ENCODE data around the gene GRK3. TPM values are rescaled to one million over a fixed set of nuclear protein-coding genes. Genes with fewer than 3 reads are reported as not detected.
A peak's percentile ranks its signal among the peaks of the same experiment; 100 is the strongest.
"Not testable (repeated sequence)": the region's sequence is repeated elsewhere in the genome, so short reads cannot be mapped to it uniquely, and the experiment has no call there.

GRK3 gene
- total RNA-seq = 74.9 TPM

GRCh38 chr22:25564320-25564978, at the start of gene GRK3:
TSS of gene GRK3 (plus strand) at chr22:25564675. CDS start at chr22:25565041, 366 bp downstream.
- TF ChIP-seq, protein P1, sequence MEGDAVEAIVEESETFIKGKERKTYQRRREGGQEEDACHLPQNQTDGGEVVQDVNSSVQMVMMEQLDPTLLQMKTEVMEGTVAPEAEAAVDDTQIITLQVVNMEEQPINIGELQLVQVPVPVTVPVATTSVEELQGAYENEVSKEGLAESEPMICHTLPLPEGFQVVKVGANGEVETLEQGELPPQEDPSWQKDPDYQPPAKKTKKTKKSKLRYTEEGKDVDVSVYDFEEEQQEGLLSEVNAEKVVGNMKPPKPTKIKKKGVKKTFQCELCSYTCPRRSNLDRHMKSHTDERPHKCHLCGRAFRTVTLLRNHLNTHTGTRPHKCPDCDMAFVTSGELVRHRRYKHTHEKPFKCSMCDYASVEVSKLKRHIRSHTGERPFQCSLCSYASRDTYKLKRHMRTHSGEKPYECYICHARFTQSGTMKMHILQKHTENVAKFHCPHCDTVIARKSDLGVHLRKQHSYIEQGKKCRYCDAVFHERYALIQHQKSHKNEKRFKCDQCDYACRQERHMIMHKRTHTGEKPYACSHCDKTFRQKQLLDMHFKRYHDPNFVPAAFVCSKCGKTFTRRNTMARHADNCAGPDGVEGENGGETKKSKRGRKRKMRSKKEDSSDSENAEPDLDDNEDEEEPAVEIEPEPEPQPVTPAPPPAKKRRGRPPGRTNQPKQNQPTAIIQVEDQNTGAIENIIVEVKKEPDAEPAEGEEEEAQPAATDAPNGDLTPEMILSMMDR (IDR thresholded peaks at IDR 0.05) = no peak
- DNase-seq (ENCODE audit: low spot score in 2 of 2) = peak in 1 of 2 donors; percentile 81

GRCh38 chr22:25518000-25518663, 46.3 kb upstream of the GRK3 start:
- peaks cover 0 to 5% of the 10 kb centered on the region in 2 donors for H3K36me3 ChIP-seq
- no peak overlapping the region for H3K27ac ChIP-seq
- H3K27me3 ChIP-seq = no peaks in the 10 kb centered on the region
- no peak for DNase-seq (ENCODE audit: low spot score in 2 of 2)
- TF ChIP-seq, protein P1 (IDR thresholded peaks at IDR 0.05) = no peak
- no peak overlapping the region for H3K4me3 ChIP-seq
- intact Hi-C loops (cut with DNase I) = no loop called here
- H3K4me1 ChIP-seq = no peaks in the 10 kb centered on the region
- no peaks in the 10 kb centered on the region for H3K9me3 ChIP-seq

More at GRCh38 chr22:25564320-25564978, at the start of gene GRK3:
- H3K4me1 ChIP-seq = peaks cover 0 to 13% of the 10 kb centered on the region in 2 donors
- intact Hi-C loops (cut with DNase I) = loop anchor here (5.0 to 10.0 kb wide), 2 partner anchors 208 to 1670 kb away; partner anchors contain the start of gene MIF
- H3K4me3 ChIP-seq = peak within 1 kb of the TSS; percentile 82 to 90
- H3K36me3 ChIP-seq = no peaks in the 10 kb centered on the region
- peak within 1 kb of the TSS; percentile 57 to 59 for H3K27ac ChIP-seq
- H3K9me3 ChIP-seq = no peaks in the 10 kb centered on the region
- no peaks in the 10 kb centered on the region for H3K27me3 ChIP-seq

GRCh38 chr22:25525376-25525775, 39.1 kb upstream of the GRK3 start:
- Histone ChIP-seq H3K27ac (no peak overlapping the region), H3K27me3 (no peaks in the 10 kb centered on the region), H3K4me3 (no peak overlapping the region), H3K4me1 (no peaks in the 10 kb centered on the region), H3K9me3 (peaks cover 6% of the 10 kb centered on the region in 2 donors), H3K36me3 (peaks cover 0 to 5% of the 10 kb centered on the region in 2 donors)
- TF ChIP-seq, protein P1 (IDR thresholded peaks at IDR 0.05) = no peak
- DNase-seq (ENCODE audit: low spot score in 2 of 2) = no peak
- intact Hi-C loops (cut with DNase I) = no loop called here

- H3K27me3 ChIP-seq; H3K27ac ChIP-seq; H3K36me3 ChIP-seq; H3K4me3 ChIP-seq; H3K4me1 ChIP-seq; intact Hi-C loops (cut with DNase I); DNase-seq (ENCODE audit: low spot score in 2 of 2); H3K9me3 ChIP-seq: not testable (repeated sequence)
Measured at GRCh38 chr22:25525804-25526584, 38.5 kb upstream of the GRK3 start.

GRCh38 chr22:25527016-25527415, 37.5 kb upstream of the GRK3 start:
- H3K36me3 ChIP-seq; H3K27me3 ChIP-seq; intact Hi-C loops (cut with DNase I); H3K27ac ChIP-seq; DNase-seq (ENCODE audit: low spot score in 2 of 2); H3K4me3 ChIP-seq; H3K9me3 ChIP-seq; H3K4me1 ChIP-seq: not testable (repeated sequence)

GRCh38 chr22:25528068-25528467, 36.4 kb upstream of the GRK3 start:
- H3K27ac ChIP-seq; H3K9me3 ChIP-seq; intact Hi-C loops (cut with DNase I); H3K4me1 ChIP-seq; H3K4me3 ChIP-seq; DNase-seq (ENCODE audit: low spot score in 2 of 2); H3K36me3 ChIP-seq; H3K27me3 ChIP-seq: not testable (repeated sequence)

DNA sequence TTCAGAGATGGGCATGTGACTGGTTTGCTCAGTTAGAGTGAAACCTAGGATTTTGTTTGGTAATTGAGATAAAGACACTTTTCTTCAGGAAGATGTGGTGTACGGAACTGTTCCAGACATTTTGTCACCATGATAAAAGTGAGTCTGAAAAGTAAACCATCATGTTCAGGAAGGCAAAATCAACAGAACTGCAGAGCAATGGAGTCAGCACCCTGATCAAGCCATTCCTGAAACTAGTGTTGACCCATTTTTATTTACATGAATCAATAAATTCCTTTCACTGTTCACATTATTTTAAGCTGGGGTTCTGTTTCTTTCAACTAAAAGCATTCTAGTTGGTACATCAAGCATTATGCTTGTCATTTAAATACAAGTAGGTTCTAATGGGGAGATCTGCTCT, 35.4 kb upstream of the GRK3 start:
- H3K36me3 ChIP-seq; intact Hi-C loops (cut with DNase I); H3K27ac ChIP-seq; H3K4me3 ChIP-seq; DNase-seq (ENCODE audit: low spot score in 2 of 2); H3K4me1 ChIP-seq; H3K27me3 ChIP-seq; H3K9me3 ChIP-seq: not testable (repeated sequence)

GRCh38 chr22:25529541-25530137, 34.8 kb upstream of the GRK3 start:
- H3K4me1 ChIP-seq; H3K9me3 ChIP-seq; DNase-seq (ENCODE audit: low spot score in 2 of 2); H3K27me3 ChIP-seq; intact Hi-C loops (cut with DNase I); H3K27ac ChIP-seq; H3K4me3 ChIP-seq; H3K36me3 ChIP-seq: not testable (repeated sequence)

GRCh38 chr22:25531677-25532076, 32.8 kb upstream of the GRK3 start:
- H3K27ac ChIP-seq; intact Hi-C loops (cut with DNase I); H3K36me3 ChIP-seq; H3K4me1 ChIP-seq; H3K4me3 ChIP-seq; H3K9me3 ChIP-seq; H3K27me3 ChIP-seq; DNase-seq (ENCODE audit: low spot score in 2 of 2): not testable (repeated sequence)

Measured in ascending aorta (tissue), 2 donors.